ENCODE data around the gene NFIC.

- TF ChIP-seq CTCF (IDR thresholded peaks at IDR 0.05; ENCODE audit: insufficient read depth, low read depth, low read length), result no peak
- no peak for TF ChIP-seq EZH2 (IDR thresholded peaks at IDR 0.05; ENCODE audit: insufficient read depth, low read length)
Observed at GRCh38 chr19:3361384-3362216, 4.8 kb upstream of the NFIC start.

Measured in astrocyte (in vitro differentiated cells and primary cell).